GM12865 (cell line): ENCODE results near the gene SAP30BP.

Source experiments
- DNase-seq: peaks from one replicate; pipeline ENCODE4 v3.0.0; 2010; ENCODE audit warnings: low read depth
- H3K4me3 ChIP-seq: 2 replicates; pipeline ENCODE4 v1.5.1; 2011; ENCODE audit warnings: mild to moderate bottlenecking, low read depth, low read length, control low read depth
- CTCF ChIP-seq: IDR thresholded peaks from 2 replicates; pipeline ENCODE4 v1.5.1; 2011; ENCODE audit warnings: low read length, control low read depth, low read depth, inconsistent platforms; ENCODE audit not compliant: insufficient read depth; ENCODE audit errors: missing control alignments

Gene SAP30BP

GRCh38 chr17:75755990-75756389 lies 88.9 kb downstream of the SAP30BP start:
- TF ChIP-seq CTCF: no peak
- H3K4me3 ChIP-seq: no peak overlapping the region
- no peak for DNase-seq

GRCh38 chr17:75756451-75757085 lies 89.4 kb downstream of the SAP30BP start:
- TF ChIP-seq CTCF: no peak
- DNase-seq: no peak
- H3K4me3 ChIP-seq: no peak overlapping the region

GRCh38 chr17:75757086-75757681 lies 90.0 kb downstream of the SAP30BP start:
- TF ChIP-seq CTCF: no peak
- no peak overlapping the region for H3K4me3 ChIP-seq
- DNase-seq: no peak
